Measurements from ENCODE around the gene TBC1D1. TPM values are rescaled to one million over a fixed set of nuclear protein-coding genes. Genes with fewer than 3 reads are reported as not detected.

Gene TBC1D1
- total and polyA plus RNA-seq, 5 donors: 86.7 to 134 (median 116) TPM

DNA sequence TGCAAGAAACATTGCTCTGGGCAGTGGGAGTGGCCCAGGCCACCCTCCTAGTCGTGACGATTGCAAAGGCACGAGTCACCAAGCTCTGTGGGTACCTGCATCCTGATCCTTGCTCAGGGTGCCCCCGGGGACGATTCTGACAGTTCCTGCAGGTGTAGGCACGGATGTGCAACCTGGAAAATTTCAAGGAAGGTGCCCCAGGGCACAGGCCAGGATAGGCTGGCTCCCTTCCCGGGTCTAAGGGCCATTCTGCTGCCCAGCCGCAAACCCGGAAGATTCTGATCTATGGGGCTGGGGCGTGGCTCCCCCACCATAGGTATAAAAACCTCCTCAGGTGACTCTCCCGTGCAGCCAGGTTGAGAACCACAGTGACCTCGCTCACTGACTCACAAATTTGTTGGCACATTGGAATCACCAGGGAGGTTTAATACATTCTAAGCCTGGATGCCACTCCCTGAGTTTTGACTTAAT lies 297.8 kb downstream of the TBC1D1 start:
- Histone ChIP-seq H3K4me1 (ENCODE audit: control insufficient read depth, insufficient read depth, low read length) (peaks cover 6% of the 10 kb centered on the region), H3K4me3 (ENCODE audit: low read length) (no peak overlapping the region), H3K27ac (ENCODE audit: low read length) (no peak overlapping the region), H3K9me3 (ENCODE audit: control insufficient read depth, low read length) (no peaks in the 10 kb centered on the region), H3K27me3 (ENCODE audit: control insufficient read depth, insufficient read depth) (no peaks in the 10 kb centered on the region)
- DNase-seq (no peak), ATAC-seq (no peak)
- 78% methylated on average over 12 of the region's 12 CpGs for WGBS
- intact Hi-C loops (cut with DNase I): loop anchor here in 1 of 4 donors (10.0 kb wide), 2 partner anchors 124 to 126 kb away; no protein-coding TSS in a partner anchor

Other genes with a start within 250 kb of the TBC1D1 start
- gene RELL1, start 204.7 kb upstream of the TBC1D1 start, total RNA-seq: 10 to 100 TPM; 14.4 to 31.1 (median 21.9) TPM
- 2.1 TPM for gene RELL1, start 204.7 kb upstream of the TBC1D1 start, polyA plus RNA-seq
- 10 to 100 TPM in 2 of 4 donors, 1 to 10 TPM in 2; 8.9 to 14.7 (median 10.7) TPM for gene PGM2, start 64.4 kb upstream of the TBC1D1 start, total RNA-seq
- 4.3 TPM for gene PGM2, start 64.4 kb upstream of the TBC1D1 start, polyA plus RNA-seq
- 1 to 10 TPM in 3 of 4 donors, under 1 TPM in 1; 0.65 to 1.7 (median 1.4) TPM for gene PTTG2, start 69.3 kb downstream of the TBC1D1 start, total RNA-seq
- 0.54 TPM for gene PTTG2, start 69.3 kb downstream of the TBC1D1 start, polyA plus RNA-seq